Stomach (tissue), 9 donors: ENCODE results near the gene LRMDA. TPM values are rescaled to one million over a fixed set of nuclear protein-coding genes. Genes with fewer than 3 reads are reported as not detected.

ENCODE experiments used
- DNase-seq, 2 donors: peaks; one replicate each; pipeline versions ENCODE4 v3.0.0 to v3.0.0-alpha.2; 2013 to 2019
- H3K27ac ChIP-seq, 5 donors: fragments of 200-600 bp in 4 of 5; sonication (generic) in 4 of 5; one replicate each; pipeline ENCODE4 v1.5.1; 2013 to 2019; ENCODE audit warnings: mild to moderate bottlenecking in 1 of 5, moderate library complexity in 1 of 5
- H3K27me3 ChIP-seq, 3 donors: fragments of 200-600 bp; sonication (generic); one replicate each; pipeline ENCODE4 v1.5.1; 2017 to 2019; ENCODE audit warnings: mixed run types in 1 of 3
- H3K36me3 ChIP-seq, 4 donors: fragments of 200-600 bp; sonication (generic); 1 replicate in 3 of 4; 2 replicates in 1 of 4; pipeline ENCODE4 v1.5.1; 2016 to 2019
- H3K4me1 ChIP-seq, 4 donors: fragments of 200-600 bp; sonication (generic); one replicate each; pipeline ENCODE4 v1.5.1; 2016 to 2019
- H3K4me3 ChIP-seq, 4 donors: fragments of 200-600 bp; sonication (generic) in 3 of 4; one replicate each; pipeline ENCODE4 v1.5.1; 2016 to 2019; ENCODE audit warnings: mild to moderate bottlenecking in 1 of 4
- H3K9me3 ChIP-seq, 4 donors: fragments of 200-600 bp; sonication (generic); one replicate each; pipeline ENCODE4 v1.5.1; 2016 to 2019
- EP300 ChIP-seq: sonication (generic); formaldehyde crosslinking; IDR thresholded peaks from one replicate; pipeline ENCODE4 v1.6.1; 2017; ENCODE audit warnings: antibody characterized with exemption
- POLR2A ChIP-seq, 4 donors: fragments of 450-650 bp; IDR thresholded peaks; one replicate each; pipeline ENCODE4 v1.6.1; 2016; ENCODE audit warnings: antibody characterized with exemption in 4 of 4, control low read depth in 2 of 4, mild to moderate bottlenecking in 1 of 4, moderate library complexity in 1 of 4
- POLR2AphosphoS5 ChIP-seq, 3 donors: sonication (generic); formaldehyde crosslinking; IDR thresholded peaks; one replicate each; pipeline ENCODE4 v1.6.1; 2016; ENCODE audit warnings: antibody characterized with exemption in 3 of 3
- WGBS, 5 donors: extraction: QIAGEN DNeasy Blood & Tissue Kit in 3 of 5; methylation state at CpG; one replicate each; pipeline versions ENCODE4 v1.1.5 to v1.1.7; 2013 to 2018; 5-methylcytosine and 5-hydroxymethylcytosine counted together
- intact Hi-C: fragments of 100-400 bp; cut with DNase I; formaldehyde crosslinking; loops from one replicate; pipeline ENCODE4 v1.15.1; 2023; ENCODE audit warnings: low total_unique reads
- polyA plus RNA-seq, 3 donors: library from polyadenylated mRNA; stranded (reverse); fragments of 200-250 nt; gene quantifications; one replicate each; pipeline ENCODE4 v1.2.3, GENCODE V29; 2013
- total RNA-seq, 5 donors: library from RNA; depleted of rRNA; stranded (reverse); fragments of >200 nt; gene quantifications; one replicate each; pipeline versions ENCODE4 v1.1.0 to v1.2.3, GENCODE V29; 2014 to 2016
- TF ChIP-seq, protein P1 (sequence below), 7 experiments: fragments of 450-650 bp in 4 of 7; fragments of 200-600 bp in 3 of 7; sonication (generic) in 3 of 7; IDR thresholded peaks; one replicate each; pipeline ENCODE4 v1.5.1; 2016 to 2019; ENCODE audit warnings: antibody characterized with exemption in 7 of 7, control low read depth in 2 of 7, mild to moderate bottlenecking in 1 of 7
- donor health status: healthy with polysubstance abuse.
- donor health status: Bipolar disorder and iron deficiency.
- donor health status: healthy.

LRMDA gene
- total and polyA plus RNA-seq, 8 donors = 1.3 to 30.2 (median 13.6) TPM; not detected in 1

DNA sequence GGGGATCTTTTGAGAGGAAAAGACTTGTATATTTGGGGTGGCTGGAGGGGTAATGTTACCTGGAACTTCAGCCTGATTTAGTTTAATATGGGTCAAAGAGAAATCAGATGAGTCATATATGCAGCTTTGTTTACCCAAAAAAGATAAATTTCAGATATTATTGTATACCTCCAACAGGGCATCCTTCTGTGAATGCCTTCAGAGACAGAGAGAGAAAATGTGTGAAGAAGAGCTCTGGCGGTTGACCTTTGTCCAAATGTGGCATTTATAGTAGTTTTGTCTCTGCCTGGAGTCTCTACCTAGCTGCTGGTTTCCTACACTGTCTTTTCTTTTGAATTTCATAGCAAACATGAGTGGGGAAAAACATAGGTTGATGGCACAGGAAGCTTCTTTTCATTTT lies 21.6 kb downstream of the LRMDA start:
- peaks cover 0 to 17% (median 14%) of the 10 kb centered on the region in 4 donors for H3K4me1 ChIP-seq
- no peaks in the 10 kb centered on the region for H3K9me3 ChIP-seq
- H3K36me3 ChIP-seq = peaks cover 0 to 7% (median 6%) of the 10 kb centered on the region in 4 donors
- WGBS, 5 donors = 85 to 98% (median 95%) methylated on average over 1 of the region's 1 CpG
- TF ChIP-seq, protein P1, sequence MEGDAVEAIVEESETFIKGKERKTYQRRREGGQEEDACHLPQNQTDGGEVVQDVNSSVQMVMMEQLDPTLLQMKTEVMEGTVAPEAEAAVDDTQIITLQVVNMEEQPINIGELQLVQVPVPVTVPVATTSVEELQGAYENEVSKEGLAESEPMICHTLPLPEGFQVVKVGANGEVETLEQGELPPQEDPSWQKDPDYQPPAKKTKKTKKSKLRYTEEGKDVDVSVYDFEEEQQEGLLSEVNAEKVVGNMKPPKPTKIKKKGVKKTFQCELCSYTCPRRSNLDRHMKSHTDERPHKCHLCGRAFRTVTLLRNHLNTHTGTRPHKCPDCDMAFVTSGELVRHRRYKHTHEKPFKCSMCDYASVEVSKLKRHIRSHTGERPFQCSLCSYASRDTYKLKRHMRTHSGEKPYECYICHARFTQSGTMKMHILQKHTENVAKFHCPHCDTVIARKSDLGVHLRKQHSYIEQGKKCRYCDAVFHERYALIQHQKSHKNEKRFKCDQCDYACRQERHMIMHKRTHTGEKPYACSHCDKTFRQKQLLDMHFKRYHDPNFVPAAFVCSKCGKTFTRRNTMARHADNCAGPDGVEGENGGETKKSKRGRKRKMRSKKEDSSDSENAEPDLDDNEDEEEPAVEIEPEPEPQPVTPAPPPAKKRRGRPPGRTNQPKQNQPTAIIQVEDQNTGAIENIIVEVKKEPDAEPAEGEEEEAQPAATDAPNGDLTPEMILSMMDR (IDR thresholded peaks at IDR 0.05) = no peak
- TF ChIP-seq EP300 (no peak), POLR2A (IDR thresholded peaks at IDR 0.05) (no peak), POLR2AphosphoS5 (IDR thresholded peaks at IDR 0.05) (no peak)
- no peak overlapping the region for H3K4me3 ChIP-seq
- DNase-seq = no peak
- intact Hi-C loops = no loop called here
- no peaks in the 10 kb centered on the region for H3K27me3 ChIP-seq
- H3K27ac ChIP-seq = no peak overlapping the region

DNA sequence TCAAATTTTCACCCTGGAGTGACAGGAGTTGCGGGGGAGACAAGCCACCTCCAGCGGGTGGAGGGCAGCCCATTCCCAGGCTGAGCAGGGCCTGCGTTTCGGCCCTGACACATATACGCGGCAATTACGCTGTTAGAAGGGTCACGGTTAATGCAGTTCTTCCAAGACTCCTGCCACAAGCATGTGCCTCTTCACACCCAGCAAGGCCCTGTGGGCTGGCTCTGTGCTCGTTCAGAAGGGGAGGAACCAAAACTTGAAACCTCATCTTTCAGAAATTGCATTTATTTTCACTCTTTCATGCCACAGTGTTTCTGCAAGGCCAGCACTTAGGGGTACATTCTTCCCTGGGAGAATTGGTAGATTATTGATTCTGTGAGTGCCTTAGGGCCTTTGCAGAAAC lies 24.7 kb downstream of the LRMDA start:
- H3K36me3 ChIP-seq = peaks cover 0 to 7% (median 6%) of the 10 kb centered on the region in 4 donors
- TF ChIP-seq, protein P1 (IDR thresholded peaks at IDR 0.05) = no peak
- TF ChIP-seq EP300 (no peak), POLR2AphosphoS5 (IDR thresholded peaks at IDR 0.05) (no peak)
- 83 to 95% (median 93%) methylated on average over 7 to 9 of the region's 9 CpGs for WGBS, 5 donors
- DNase-seq = no peak
- intact Hi-C loops = no loop called here
- no peaks in the 10 kb centered on the region for H3K27me3 ChIP-seq
- H3K9me3 ChIP-seq = no peaks in the 10 kb centered on the region
- H3K4me1 ChIP-seq = no peaks in the 10 kb centered on the region
- no peak overlapping the region for H3K27ac ChIP-seq
- no peak overlapping the region for H3K4me3 ChIP-seq

GRCh38 chr10:75460059-75460458 lies 28.6 kb downstream of the LRMDA start:
- no peak for TF ChIP-seq POLR2A (IDR thresholded peaks at IDR 0.05)
- TF ChIP-seq, protein P1 (IDR thresholded peaks at IDR 0.05) = no peak
- no peak for TF ChIP-seq EP300
- TF ChIP-seq POLR2AphosphoS5 (IDR thresholded peaks at IDR 0.05) = no peak
- intact Hi-C loops = no loop called here
- no peaks in the 10 kb centered on the region for H3K27me3 ChIP-seq
- no peaks in the 10 kb centered on the region for H3K9me3 ChIP-seq
- no peak overlapping the region for H3K27ac ChIP-seq
- DNase-seq = no peak
- H3K36me3 ChIP-seq = peaks cover 0 to 10% (median 5%) of the 10 kb centered on the region in 4 donors
- H3K4me3 ChIP-seq = no peak overlapping the region
- peaks cover 0 to 3% (median 0%) of the 10 kb centered on the region in 4 donors for H3K4me1 ChIP-seq
- 98 to 100% (median 99%) methylated on average over 1 of the region's 1 CpG for WGBS, 5 donors

DNA sequence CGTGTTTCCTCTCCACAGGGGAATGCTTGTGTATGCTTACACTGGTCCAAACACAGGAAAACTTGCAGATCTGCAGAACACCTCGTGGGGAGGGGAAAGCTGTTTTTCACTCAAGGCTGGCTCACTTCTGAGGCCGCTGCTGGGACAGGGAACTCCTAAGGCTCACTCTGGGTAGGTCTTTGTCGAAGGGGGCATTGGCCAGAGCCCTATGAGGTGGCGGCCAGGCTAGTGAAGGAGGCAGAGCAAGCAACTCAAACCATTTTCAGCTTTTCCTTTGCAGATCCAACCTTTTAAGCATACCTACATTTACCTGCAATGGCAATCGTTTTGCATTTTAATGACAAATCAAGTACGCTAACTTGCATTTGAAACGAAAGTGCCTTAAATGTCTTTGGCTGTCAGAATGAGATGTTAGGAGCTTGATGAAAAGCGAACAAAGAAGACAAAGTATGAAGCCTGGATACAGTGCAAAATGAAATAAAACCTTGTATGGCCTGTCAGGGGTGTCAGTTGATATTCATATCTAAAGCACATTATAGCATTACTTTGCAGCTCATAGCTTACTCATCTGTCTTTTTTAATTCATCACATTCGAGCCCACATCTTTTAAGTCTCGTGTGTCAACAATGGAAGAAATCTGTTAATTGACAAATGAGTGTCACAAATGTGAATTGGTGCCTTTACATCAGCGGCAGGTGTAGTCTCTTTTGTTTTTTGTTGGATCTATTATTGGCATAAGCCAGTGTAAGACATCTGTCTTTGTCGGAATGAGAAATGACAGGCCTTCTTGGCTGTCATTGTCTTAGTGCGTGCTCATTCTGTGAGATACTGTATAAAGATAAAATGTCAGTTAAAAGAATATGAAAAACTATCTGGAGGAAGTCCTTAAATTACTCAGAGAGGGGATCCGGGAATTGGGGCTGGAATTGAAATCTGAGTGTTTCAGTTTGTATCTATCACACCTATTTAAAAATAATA lies 30.5 kb downstream of the LRMDA start:
- peaks cover 0 to 4% (median 0%) of the 10 kb centered on the region in 4 donors for H3K36me3 ChIP-seq
- TF ChIP-seq EP300 (no peak), POLR2AphosphoS5 (IDR thresholded peaks at IDR 0.05) (no peak), POLR2A (IDR thresholded peaks at IDR 0.05) (no peak)
- TF ChIP-seq, protein P1 (IDR thresholded peaks at IDR 0.05) = no peak
- DNase-seq = no peak
- no peak overlapping the region for H3K27ac ChIP-seq
- H3K27me3 ChIP-seq = no peaks in the 10 kb centered on the region
- no peaks in the 10 kb centered on the region for H3K9me3 ChIP-seq
- 81 to 92% (median 85%) methylated on average over 14 to 15 of the region's 15 CpGs for WGBS, 5 donors
- peaks cover 0 to 15% (median 0%) of the 10 kb centered on the region in 4 donors for H3K4me1 ChIP-seq
- H3K4me3 ChIP-seq = no peak overlapping the region
- intact Hi-C loops = no loop called here
